ENCODE results near the gene RNH1. TPM values are rescaled to one million over a fixed set of nuclear protein-coding genes. Genes with fewer than 3 reads are reported as not detected.

RNH1 gene
- total RNA-seq, 8 experiments from 2014 or later = 55.8 to 181 (median 94.8) TPM

DNA sequence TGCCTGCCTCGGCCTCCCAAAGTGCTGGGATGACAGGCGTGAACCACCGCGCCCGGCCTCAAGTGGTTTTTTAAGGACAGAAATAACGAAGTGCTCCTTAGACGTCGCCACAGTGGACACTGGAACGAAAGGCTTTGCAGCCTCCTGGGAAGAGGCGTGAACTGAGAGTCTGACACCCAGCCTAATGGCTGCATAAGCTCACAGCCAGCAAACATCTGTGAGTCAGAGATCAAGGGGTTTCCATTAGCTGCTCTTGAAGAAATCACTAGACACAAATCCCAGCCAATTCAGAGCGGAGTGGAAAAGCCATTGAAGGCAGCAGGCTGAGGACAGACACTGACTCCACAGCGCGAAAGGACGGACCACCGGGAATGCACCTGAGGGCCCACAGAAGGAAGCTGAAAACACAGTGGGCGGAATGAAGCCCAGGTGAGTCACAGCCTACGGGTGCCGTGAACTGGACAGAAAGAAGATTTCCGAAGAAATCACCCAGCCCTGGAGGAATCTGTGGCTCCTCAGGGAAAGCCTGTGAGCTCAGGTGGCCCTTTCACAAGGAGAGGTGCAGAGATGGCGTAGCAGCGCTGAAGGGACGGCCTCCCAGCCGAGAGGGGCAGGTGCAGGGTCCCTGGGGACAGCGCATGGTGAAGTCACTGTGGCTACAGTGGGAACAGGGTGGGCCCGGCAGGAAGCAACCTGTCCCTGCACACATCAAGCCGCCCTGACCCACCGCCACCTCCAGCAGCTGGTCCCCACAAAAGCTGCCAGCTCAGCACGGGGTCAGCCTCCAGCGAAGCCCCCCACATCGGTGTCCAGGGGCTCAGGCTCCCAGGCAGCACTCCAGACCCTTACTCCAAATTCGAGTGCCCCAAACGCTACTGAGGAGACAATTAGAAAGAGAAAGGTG, 41.9 kb upstream of the RNH1 start:
- ATAC-seq (replicated peaks in 6 of 8) = peak in 4 of 8 experiments; percentile 26 to 53 (median 42)
- WGBS, 10 experiments = 69 to 100% (median 88%) methylated on average over 1 to 16 of the region's 32 CpGs; no CpG with 5 or more reads in 5 of the 10 experiments
- no peak overlapping the region for H3K27ac ChIP-seq
- in situ Hi-C loops (cut with MboI; ENCODE audit: low pct_unique_long_range_greater_than_20kb in 2 of 9, low sequenced_read_pairs in 9 of 9, unreplicated experiment in 9 of 9) = no loop called here
- peaks cover 0 to 11% of the 10 kb centered on the region in 2 donors for H3K4me1 ChIP-seq (replicated peaks in 1 of 2)
- H3K4me3 ChIP-seq = no peak overlapping the region

DNA sequence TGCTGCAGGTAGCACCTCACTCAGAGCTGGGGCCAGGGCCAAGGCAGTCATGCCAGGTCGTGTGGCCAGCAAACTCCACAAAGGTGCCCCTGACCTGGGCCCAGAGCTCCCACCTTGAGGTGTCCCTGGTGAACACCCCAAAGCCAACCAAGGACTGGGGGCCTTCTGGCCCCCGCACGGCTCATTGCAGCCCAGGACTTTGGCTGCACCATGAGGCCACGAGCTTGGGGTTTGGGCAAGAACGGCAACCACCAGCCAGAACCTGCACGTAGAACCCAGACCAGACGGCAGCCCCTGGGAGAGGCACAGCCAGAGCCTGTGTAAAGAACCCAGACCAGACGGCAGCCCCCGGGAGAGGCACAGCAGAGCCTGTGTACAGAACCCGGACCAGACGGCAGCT, 38.1 kb upstream of the RNH1 start:
- in situ Hi-C loops (cut with MboI; ENCODE audit: low pct_unique_long_range_greater_than_20kb in 2 of 9, low sequenced_read_pairs in 9 of 9, unreplicated experiment in 9 of 9) = no loop called here
- ATAC-seq (replicated peaks in 6 of 8) = no peak
- Histone ChIP-seq H3K4me1 (replicated peaks in 1 of 2) (peaks cover 8 to 11% of the 10 kb centered on the region in 2 donors), H3K27ac (no peak overlapping the region), H3K4me3 (no peak overlapping the region)
- 17 to 100% methylated on average over 1 of the region's 11 CpGs; no CpG with 5 or more reads in 8 of the 10 experiments for WGBS, 10 experiments

DNA sequence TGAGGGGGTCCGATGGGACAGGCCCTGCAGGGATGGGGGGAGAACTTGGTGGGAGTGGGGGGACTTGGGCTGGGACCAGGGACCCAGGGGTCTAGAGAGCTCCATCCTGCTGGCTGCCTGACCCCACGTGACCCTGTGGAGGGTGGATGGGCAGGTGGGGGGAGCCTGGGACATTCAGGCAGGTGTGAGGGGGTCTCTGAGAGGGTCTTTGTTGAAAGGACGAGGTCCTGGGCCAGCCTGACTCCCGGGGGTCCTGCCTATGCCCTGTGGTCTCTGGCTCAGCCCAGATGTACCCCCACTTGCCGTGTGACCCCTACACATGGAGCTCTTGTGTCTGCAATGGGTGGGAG, 37.8 kb upstream of the RNH1 start:
- no CpG with 5 or more reads among the region's 5 CpGs for WGBS, 10 experiments
- Histone ChIP-seq H3K4me1 (replicated peaks in 1 of 2) (peaks cover 8 to 12% of the 10 kb centered on the region in 2 donors), H3K4me3 (no peak overlapping the region), H3K27ac (no peak overlapping the region)
- ATAC-seq (replicated peaks in 6 of 8) = peak in 1 of 8 experiments; percentile 9
- in situ Hi-C loops (cut with MboI; ENCODE audit: low pct_unique_long_range_greater_than_20kb in 2 of 9, low sequenced_read_pairs in 9 of 9, unreplicated experiment in 9 of 9) = no loop called here

DNA sequence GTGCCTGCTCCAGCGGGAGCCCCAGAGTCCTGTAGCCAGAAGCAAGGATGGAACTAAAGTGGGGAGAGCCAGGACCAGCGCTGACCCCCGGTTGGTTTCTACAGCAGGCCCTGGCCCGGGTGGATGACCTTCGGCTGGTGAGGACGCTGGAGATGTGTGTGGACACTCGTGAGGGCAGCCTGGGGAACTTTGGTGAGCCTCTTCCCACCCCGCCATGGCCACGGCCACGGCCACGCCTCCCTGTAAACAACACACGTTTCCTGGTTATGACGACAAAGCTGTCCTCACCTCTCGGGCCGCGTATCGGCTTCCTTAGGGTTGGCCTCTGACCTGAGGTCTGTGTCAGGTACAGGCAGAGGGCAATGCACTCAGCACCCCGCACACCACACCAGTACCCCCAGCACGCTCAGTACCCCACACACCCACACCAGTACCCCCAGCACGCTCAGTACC, 34.4 kb upstream of the RNH1 start:
- in situ Hi-C loops (cut with MboI; ENCODE audit: low pct_unique_long_range_greater_than_20kb in 2 of 9, low sequenced_read_pairs in 9 of 9, unreplicated experiment in 9 of 9) = no loop called here
- Histone ChIP-seq H3K4me1 (replicated peaks in 1 of 2) (peaks cover 19 to 30% of the 10 kb centered on the region in 2 donors), H3K27ac (no peak overlapping the region), H3K4me3 (no peak overlapping the region)
- WGBS, 10 experiments = no CpG with 5 or more reads among the region's 20 CpGs
- no peak for ATAC-seq (replicated peaks in 6 of 8)

DNA sequence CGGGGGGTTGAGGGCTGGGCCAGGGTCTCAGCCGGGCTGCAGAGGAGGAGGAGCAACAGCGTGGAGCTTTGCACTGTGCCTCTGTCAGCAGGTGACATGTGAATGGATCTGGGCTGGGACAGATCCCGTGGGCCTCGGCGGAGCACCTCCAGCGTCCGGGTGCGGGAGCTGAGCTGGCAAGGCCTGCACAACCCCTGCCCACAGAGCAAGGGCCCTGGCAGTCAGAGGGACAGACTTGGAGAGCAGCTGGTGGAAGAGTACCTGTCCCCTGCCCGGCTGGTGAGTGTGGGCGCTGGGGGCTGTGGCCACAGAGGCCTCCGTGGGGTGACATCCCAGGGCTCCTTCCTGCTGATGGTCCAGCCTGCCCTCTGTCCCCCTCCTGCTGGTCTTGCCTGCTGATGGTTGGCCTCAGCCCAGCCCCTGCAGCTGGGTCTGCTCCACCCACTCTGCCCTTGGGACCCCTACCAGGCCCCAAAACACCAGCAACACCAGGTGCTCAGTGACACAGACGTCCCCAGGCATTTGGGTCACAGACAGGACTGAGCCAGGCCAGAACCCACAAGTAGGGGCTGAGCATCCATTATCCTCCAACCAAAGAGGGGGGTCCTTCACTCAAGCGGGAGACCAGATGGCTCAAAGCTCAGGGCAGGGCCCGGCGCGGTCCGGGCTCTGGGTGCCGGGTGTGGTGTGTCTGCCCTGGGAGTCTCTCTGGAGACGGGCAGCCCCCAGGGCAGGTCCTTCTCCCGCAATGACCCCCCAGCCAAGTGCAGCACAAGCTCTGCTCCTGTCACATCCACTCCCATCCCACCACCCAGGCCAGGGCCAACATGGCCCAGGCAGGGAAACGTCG, 33.8 kb upstream of the RNH1 start:
- peak overlapping the region in 1 of 2 donors; percentile 9 for H3K27ac ChIP-seq
- 80 to 100% (median 81%) methylated on average over 1 to 5 of the region's 23 CpGs; no CpG with 5 or more reads in 7 of the 10 experiments for WGBS, 10 experiments
- no peak overlapping the region for H3K4me3 ChIP-seq
- ATAC-seq (replicated peaks in 6 of 8) = peak in 1 of 8 experiments; percentile 11
- in situ Hi-C loops (cut with MboI; ENCODE audit: low pct_unique_long_range_greater_than_20kb in 2 of 9, low sequenced_read_pairs in 9 of 9, unreplicated experiment in 9 of 9) = no loop called here
- H3K4me1 ChIP-seq (replicated peaks in 1 of 2) = peaks cover 22 to 35% of the 10 kb centered on the region in 2 donors

DNA sequence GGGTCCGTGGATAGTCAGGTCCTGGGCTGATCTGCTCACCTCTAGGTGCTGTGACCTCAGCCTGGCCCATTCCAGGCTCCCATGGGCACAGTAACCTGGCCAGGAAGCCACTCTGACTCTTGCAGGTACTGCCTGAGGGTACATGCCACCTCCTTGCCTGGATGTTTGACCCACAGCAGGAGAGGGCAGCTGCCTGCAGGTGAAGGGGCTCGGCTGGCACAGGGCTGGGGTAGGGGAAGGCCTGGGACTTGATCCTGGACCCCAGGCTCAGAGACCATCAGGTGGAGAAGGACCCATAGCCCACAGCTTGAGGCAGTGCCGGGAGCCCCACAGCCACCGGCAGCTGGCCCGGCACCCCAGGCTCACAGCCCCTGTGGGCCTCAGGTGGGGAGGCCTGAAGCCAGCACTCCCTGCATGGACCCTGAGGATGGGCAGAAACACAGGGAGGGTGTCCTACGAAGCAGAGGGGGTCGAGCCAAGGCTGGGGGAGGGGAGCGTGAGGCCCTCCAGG, 33.0 kb upstream of the RNH1 start:
- 80 to 100% (median 90%) methylated on average over 1 to 2 of the region's 8 CpGs; no CpG with 5 or more reads in 7 of the 10 experiments for WGBS, 10 experiments
- Histone ChIP-seq H3K4me1 (replicated peaks in 1 of 2) (peaks cover 22 to 35% of the 10 kb centered on the region in 2 donors), H3K4me3 (no peak overlapping the region), H3K27ac (no peak overlapping the region)
- ATAC-seq (replicated peaks in 6 of 8) = no peak
- in situ Hi-C loops (cut with MboI; ENCODE audit: low pct_unique_long_range_greater_than_20kb in 2 of 9, low sequenced_read_pairs in 9 of 9, unreplicated experiment in 9 of 9) = no loop called here

DNA sequence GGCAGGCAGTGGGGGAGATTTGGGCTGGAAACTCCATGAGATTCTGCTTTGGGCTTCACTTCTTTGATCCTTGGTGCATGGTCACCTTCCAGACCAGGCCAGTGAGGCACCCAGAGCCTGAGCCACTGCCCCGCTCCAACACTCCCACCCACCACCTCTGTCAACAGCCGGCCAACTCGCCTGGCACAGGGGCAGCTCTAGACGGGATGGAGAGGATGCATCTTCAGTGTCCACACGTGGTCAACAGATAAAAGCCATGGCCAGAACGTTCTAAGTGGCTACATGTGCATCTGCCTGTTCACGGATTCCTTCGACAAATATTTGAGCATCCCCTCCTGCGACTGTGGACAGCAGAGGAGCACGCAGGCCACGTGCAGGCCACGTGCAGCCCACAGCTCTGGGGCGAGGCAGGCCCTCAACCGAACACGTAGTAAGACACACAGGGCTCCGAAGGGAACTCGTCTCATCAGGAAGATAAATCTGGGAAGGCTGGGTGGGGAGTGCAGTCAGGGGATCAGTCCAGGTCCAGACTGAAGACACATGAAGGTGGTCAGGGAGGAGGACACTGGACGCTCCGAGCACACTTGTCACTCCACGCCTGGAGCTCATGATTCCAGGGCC, 31.5 kb upstream of the RNH1 start:
- H3K4me3 ChIP-seq = no peak overlapping the region
- no peak overlapping the region for H3K27ac ChIP-seq
- in situ Hi-C loops (cut with MboI; ENCODE audit: low pct_unique_long_range_greater_than_20kb in 2 of 9, low sequenced_read_pairs in 9 of 9, unreplicated experiment in 9 of 9) = no loop called here
- WGBS, 10 experiments = 80 to 100% (median 92%) methylated on average over 1 to 11 of the region's 20 CpGs; no CpG with 5 or more reads in 3 of the 10 experiments
- peaks cover 28 to 40% of the 10 kb centered on the region in 2 donors for H3K4me1 ChIP-seq (replicated peaks in 1 of 2)
- no peak for ATAC-seq (replicated peaks in 6 of 8)

DNA sequence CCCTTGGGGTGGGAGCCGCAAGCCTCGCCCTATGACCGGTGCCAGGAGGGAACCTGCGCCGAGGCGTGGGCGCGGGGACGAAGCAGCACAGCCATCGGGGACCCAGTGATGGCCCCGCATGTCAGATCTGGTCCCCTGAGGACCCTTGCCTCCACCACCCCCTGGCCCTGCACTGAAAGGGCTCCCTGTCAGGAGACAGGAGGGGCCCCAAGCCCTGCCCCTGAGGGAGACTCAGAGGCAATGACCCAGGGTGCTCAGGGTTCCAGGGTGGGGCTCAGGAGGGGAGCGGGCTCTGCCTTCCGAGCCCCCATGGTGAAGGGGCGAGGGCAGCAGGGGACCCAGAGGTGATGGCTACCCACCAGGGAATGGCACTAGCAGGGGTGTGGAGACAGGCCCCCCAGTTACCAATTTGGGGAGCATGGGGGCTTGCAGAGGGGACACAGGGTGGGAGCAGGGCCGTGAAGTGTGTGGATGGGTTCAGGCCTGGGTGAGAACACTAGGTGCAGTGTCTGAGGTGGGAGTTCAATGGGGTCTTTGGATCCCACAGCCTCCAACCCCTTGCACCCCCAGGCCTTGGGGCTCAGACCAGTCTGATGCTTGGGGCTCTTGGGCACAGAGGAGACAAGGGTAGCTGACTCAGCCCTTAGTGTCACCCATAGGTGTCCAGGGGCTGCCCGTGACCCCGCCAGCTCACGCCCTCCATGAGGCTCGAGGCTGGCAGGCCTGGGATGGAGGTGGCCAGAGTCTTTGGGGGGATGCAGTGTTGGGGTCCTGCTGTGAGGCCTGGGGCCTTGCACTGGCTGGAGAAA, 30.8 kb upstream of the RNH1 start:
- 20% methylated on average over 1 of the region's 19 CpGs; no CpG with 5 or more reads in 9 of the 10 experiments for WGBS, 10 experiments
- H3K27ac ChIP-seq = no peak overlapping the region

DNA sequence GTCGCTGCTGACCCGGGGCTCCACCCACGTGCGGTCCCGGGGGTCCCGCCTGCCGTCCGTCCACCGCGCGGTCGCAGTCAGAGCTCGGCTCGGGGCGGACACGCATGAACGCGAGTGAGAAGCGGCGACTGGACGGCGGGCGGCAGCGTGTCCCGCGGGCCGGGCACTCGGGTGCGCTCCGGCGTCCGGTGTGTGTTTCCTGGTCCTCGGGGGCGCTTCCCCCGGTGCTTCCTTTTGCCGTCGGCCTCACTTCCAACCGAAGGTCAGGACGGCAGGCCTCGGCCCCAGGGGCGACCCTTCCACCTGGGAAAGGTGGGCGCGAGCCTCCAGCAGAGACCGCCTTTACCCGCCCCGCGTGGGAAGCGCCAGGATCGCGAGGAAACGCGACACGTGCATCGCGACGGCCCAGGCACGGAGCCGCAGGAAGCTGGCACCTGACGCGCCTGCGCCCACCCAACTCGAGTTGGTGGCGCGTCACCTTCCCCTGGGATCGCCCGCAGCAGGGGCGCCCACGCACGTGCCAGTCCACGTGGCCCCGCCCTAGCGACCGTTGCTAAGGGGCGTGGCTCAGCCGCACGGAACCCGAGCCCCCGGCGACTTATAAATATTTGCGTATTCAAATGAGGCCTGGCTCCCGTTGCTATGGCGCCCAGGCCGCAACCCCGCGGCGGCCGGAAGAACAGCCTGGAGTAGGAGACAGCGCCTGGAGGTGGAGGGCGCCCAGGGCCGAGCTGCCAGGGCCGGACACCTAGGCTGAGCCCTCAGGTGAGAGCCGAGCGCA, 30.0 kb upstream of the RNH1 start, which contains the start of gene LRRC56:
LRRC56 (plus strand) TSS at position 687 of the 781 bp plus-strand sequence. CDS start 3,158 bp downstream, outside the sequence.
- Histone ChIP-seq H3K27ac (no peak within 1 kb of the TSS), H3K4me3 (peak within 1 kb of the TSS; percentile 2 to 96 (median 79)), H3K4me1 (replicated peaks in 1 of 2) (peaks cover 28 to 40% of the 10 kb centered on the region in 2 donors)
- WGBS, 10 experiments = 0 to 18% (median 6%) methylated on average over 10 to 27 of the region's 93 CpGs; no CpG with 5 or more reads in 6 of the 10 experiments
- in situ Hi-C loops (cut with MboI; ENCODE audit: low pct_unique_long_range_greater_than_20kb in 2 of 9, low sequenced_read_pairs in 9 of 9, unreplicated experiment in 9 of 9) = no loop called here
- ATAC-seq (replicated peaks in 6 of 8) = peak; percentile 20 to 59 (median 38)

More for the DNA sequence above, 30.8 kb upstream of the RNH1 start:
- in situ Hi-C loops (cut with MboI; ENCODE audit: low pct_unique_long_range_greater_than_20kb in 2 of 9, low sequenced_read_pairs in 9 of 9, unreplicated experiment in 9 of 9) = no loop called here
- ATAC-seq (replicated peaks in 6 of 8) = no peak
- Histone ChIP-seq H3K4me3 (peak overlapping the region; percentile 2 to 96 (median 11)), H3K4me1 (replicated peaks in 1 of 2) (peaks cover 28 to 40% of the 10 kb centered on the region in 2 donors)

DNA sequence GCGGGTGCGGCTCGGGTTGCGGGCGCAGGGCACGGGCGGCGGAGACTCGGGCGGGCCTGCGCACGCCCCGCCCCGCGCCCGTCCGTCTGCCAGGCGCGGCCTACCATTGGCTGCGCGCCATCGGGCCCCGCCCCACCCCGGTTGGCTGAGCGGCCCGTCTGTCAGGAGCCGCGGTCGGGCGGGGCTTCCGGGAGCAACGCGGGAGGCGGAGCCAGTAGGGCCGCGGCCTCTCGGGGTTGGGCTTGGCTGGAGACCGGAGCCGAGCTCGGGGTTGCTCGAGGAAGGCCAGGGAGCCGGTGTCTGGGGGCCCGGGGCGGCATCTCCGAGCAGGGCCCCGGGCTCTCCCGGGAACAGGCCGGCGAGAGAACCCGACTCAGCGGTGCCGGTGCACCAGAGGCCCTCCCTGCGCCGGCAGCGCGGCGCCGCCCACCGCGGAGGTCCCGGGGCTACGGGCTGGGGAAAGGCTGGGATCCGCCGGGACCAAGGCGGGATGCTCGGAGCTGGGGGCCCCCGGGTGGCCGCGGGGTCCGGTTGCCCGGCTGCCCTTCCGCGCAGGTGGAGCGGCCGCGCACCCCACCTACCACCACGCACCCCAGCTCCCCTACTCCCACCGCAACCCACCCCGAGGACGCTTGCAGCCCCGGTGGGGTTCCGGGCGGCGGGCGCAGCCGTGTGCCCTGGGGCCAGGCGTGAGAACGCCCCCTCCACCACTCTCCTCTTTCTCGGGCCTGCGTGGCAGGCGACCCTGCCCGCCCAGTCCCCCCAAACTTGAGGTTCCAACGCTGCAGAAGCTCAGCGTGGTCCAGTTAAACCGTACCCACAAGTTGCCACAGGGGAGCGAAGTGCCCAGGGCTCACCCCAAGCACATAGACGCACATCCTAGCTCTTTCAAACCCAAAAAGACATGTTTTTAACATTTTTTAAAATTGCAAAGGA, 28.7 kb upstream of the RNH1 start, which contains the start of gene HRAS:
HRAS (minus strand) TSS at position 58 of the 936 bp plus-strand sequence.
- 3 to 40% (median 31%) methylated on average over 1 to 5 of the region's 97 CpGs; no CpG with 5 or more reads in 6 of the 10 experiments for WGBS, 10 experiments
- peak within 1 kb of the TSS; percentile 69 to 96 (median 89) for H3K4me3 ChIP-seq
- H3K4me1 ChIP-seq (replicated peaks in 1 of 2) = peaks cover 25 to 35% of the 10 kb centered on the region in 2 donors
- peak within 1 kb of the TSS; percentile 76 to 84 for H3K27ac ChIP-seq
- in situ Hi-C loops (cut with MboI; ENCODE audit: low pct_unique_long_range_greater_than_20kb in 2 of 9, low sequenced_read_pairs in 9 of 9, unreplicated experiment in 9 of 9) = no loop called here
- peak; percentile 66 to 89 (median 86) for ATAC-seq (replicated peaks in 6 of 8)

Data from motor neuron (in vitro differentiated cells).